GM23338 (cell line): ENCODE measurements around the gene GATAD2B. TPM values are rescaled to one million over a fixed set of nuclear protein-coding genes. Genes with fewer than 3 reads are reported as not detected.
"Not testable (repeated sequence)": the region's sequence is repeated elsewhere in the genome, so short reads cannot be mapped to it uniquely, and the experiment has no call there.

ENCODE experiments used
- ATAC-seq: fragments of 200-7000 bp; cut with Tn5 transposase; 3 replicates; pipeline ENCODE4 v1.9.1; 2020
- DNase-seq: peaks from one replicate; pipeline ENCODE4 v3.0.0-alpha.2; 2015; ENCODE audit warnings: low spot score
- H2AFZ ChIP-seq: fragments of 200-600 bp; sonication (generic); 2 replicates; pipeline ENCODE4 v1.8.0; 2016; ENCODE audit warnings: antibody characterized with exemption, mild to moderate bottlenecking, moderate library complexity
- H3F3A ChIP-seq: fragments of 200-600 bp; sonication (generic); replicated peaks from 2 replicates; pipeline ENCODE4 v1.8.0; 2017; ENCODE audit warnings: antibody characterized with exemption, mixed run types, low read depth
- H3K27ac ChIP-seq: fragments of 200-600 bp; sonication (generic); 2 replicates; pipeline ENCODE4 v1.6.1; 2016; ENCODE audit warnings: low read depth
- H3K27me3 ChIP-seq: fragments of 200-600 bp; sonication (generic); 2 replicates; pipeline ENCODE4 v1.8.0; 2016; ENCODE audit warnings: mild to moderate bottlenecking, mixed run types, moderate library complexity; ENCODE audit not compliant: insufficient read depth
- H3K36me3 ChIP-seq: fragments of 200-600 bp; sonication (generic); 2 replicates; pipeline ENCODE4 v1.8.0; 2016; ENCODE audit warnings: mild to moderate bottlenecking; ENCODE audit not compliant: insufficient read depth
- H3K4me1 ChIP-seq: fragments of 200-600 bp; sonication (generic); 2 replicates; pipeline ENCODE4 v1.8.0; 2016; ENCODE audit warnings: mild to moderate bottlenecking, moderate library complexity; ENCODE audit not compliant: insufficient read depth
- H3K4me2 ChIP-seq: fragments of 200-600 bp; sonication (generic); 2 replicates; pipeline ENCODE4 v1.7.1; 2017; ENCODE audit warnings: mixed run types
- H3K4me3 ChIP-seq: fragments of 200-600 bp; sonication (generic); 2 replicates; pipeline ENCODE4 v1.6.1; 2016; ENCODE audit warnings: mixed run types
- H3K79me2 ChIP-seq: fragments of 200-600 bp; sonication (generic); replicated peaks from 2 replicates; pipeline ENCODE4 v1.8.0; 2017; ENCODE audit warnings: mild to moderate bottlenecking; ENCODE audit not compliant: insufficient read depth
- H3K9me2 ChIP-seq: fragments of 200-600 bp; sonication (generic); 2 replicates; pipeline ENCODE4 v1.8.0; 2017; ENCODE audit not compliant: insufficient read depth
- H4K20me1 ChIP-seq: fragments of 200-600 bp; sonication (generic); replicated peaks from 2 replicates; pipeline ENCODE4 v1.8.0; 2017; ENCODE audit warnings: mild to moderate bottlenecking; ENCODE audit not compliant: insufficient read depth
- H3K27ac Mint-ChIP-seq: 2 replicates; pipeline ENCODE4 v1.8.0; 2020; ENCODE audit warnings: inconsistent platforms, mild to moderate bottlenecking, moderate library complexity, mixed read lengths
- H3K27me3 Mint-ChIP-seq: 3 replicates; pipeline ENCODE4 v1.8.0; 2022; ENCODE audit warnings: low read depth, mild to moderate bottlenecking, moderate library complexity, mixed read lengths, inconsistent platforms; ENCODE audit not compliant: insufficient read depth, poor library complexity
- H3K36me3 Mint-ChIP-seq: 3 replicates; pipeline ENCODE4 v1.8.0; 2021; ENCODE audit warnings: low read depth, mild to moderate bottlenecking, inconsistent platforms, moderate library complexity, mixed read lengths
- H3K4me1 Mint-ChIP-seq: 3 replicates; pipeline ENCODE4 v1.8.0; 2020; ENCODE audit warnings: mild to moderate bottlenecking, inconsistent platforms, mixed read lengths
- H3K4me3 Mint-ChIP-seq: 3 replicates; pipeline ENCODE4 v1.8.0; 2021; ENCODE audit warnings: moderate library complexity, mild to moderate bottlenecking, inconsistent platforms, mixed read lengths
- H3K9me3 Mint-ChIP-seq: 3 replicates; pipeline ENCODE4 v1.8.0; 2020; ENCODE audit warnings: moderate library complexity, mild to moderate bottlenecking, inconsistent platforms, mixed read lengths
- EZH2phosphoT487 ChIP-seq: fragments of 200-600 bp; sonication (generic); IDR thresholded peaks from one replicate; pipeline ENCODE4 v1.8.1; 2018; ENCODE audit warnings: antibody characterized with exemption; ENCODE audit not compliant: unreplicated experiment
- JUNB ChIP-seq: IDR thresholded peaks from one replicate; pipeline ENCODE4 v1.6.1; 2016; ENCODE audit warnings: antibody characterized with exemption; ENCODE audit not compliant: unreplicated experiment
- POLR2AphosphoS5 ChIP-seq: IDR thresholded peaks from 2 replicates; pipeline ENCODE4 v1.6.1; 2016; ENCODE audit warnings: antibody characterized with exemption, low read depth
- STAT1 ChIP-seq: IDR thresholded peaks from one replicate; pipeline ENCODE4 v1.6.1; 2016; ENCODE audit warnings: antibody characterized with exemption; ENCODE audit not compliant: unreplicated experiment
- ZNF331 ChIP-seq: fragments of 250-450 bp; sonication (Bioruptor Pico); IDR thresholded peaks from 2 replicates; pipeline ENCODE4 v1.5.0; 2020; ENCODE audit warnings: low read depth, mild to moderate bottlenecking, moderate library complexity
- polyA plus RNA-seq: library from polyadenylated mRNA; unstranded; fragments of >200 nt; fragmentation: Nextera tagmentation; extraction: Ambion mirVana; gene quantifications from 2 replicates; pipeline ENCODE4 v1.2.1, GENCODE V29; 2016
- total RNA-seq: library from RNA; depleted of rRNA; stranded (reverse); fragments of >200 nt; shearing (Covaris generic); gene quantifications from 2 replicates; pipeline ENCODE4 v1.2.3, GENCODE V29; 2014
- TF ChIP-seq, protein P1 (sequence below): IDR thresholded peaks from one replicate; pipeline ENCODE4 v1.6.1; 2018; ENCODE audit warnings: antibody characterized with exemption; ENCODE audit not compliant: unreplicated experiment
- TF ChIP-seq, protein P2 (sequence below): fragments of 250-450 bp; sonication (Bioruptor Pico); IDR thresholded peaks from 2 replicates; pipeline ENCODE4 v1.5.0; 2020; ENCODE audit warnings: mild to moderate bottlenecking, moderate library complexity
- TF ChIP-seq, protein P3 (sequence below): IDR thresholded peaks from 2 replicates; pipeline ENCODE4 v1.6.1; 2016; ENCODE audit warnings: antibody characterized with exemption

The GATAD2B gene
- total and polyA plus RNA-seq, 2 experiments from 2014 or later: 5.2 to 17.8 TPM

DNA sequence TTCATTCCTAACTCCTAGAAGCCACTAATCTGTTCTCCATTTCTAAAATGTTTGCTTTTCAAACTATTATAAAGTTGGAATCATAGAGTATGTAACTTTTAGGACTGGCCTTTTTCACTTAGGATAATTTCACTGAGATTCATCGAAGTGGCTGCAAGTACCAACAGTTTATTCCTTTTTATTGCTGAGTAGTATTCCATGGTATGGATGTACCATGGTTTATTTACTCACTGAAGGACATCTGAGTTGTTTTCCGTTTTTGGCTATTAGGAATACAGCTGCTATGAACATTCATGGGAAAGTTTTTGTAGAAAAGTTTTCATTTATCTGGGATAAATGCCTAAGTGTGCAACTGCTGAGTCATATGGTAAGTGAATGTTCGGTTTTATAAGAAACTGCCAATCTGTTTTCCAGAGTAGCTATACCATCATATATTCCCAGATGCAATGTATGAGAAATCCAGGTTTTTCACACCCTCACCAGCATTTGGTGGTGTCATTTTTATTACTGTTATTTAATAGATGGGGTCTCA lies 81.2 kb downstream of the GATAD2B start:
- no peak overlapping the region for H3K4me2 ChIP-seq
- H3K27me3 ChIP-seq: no peaks in the 10 kb centered on the region
- H3K9me2 ChIP-seq: no peaks in the 10 kb centered on the region
- H3K27ac ChIP-seq: no peak overlapping the region
- 0 out of 3 replicates have a peak, but pooled peaks cover 2% of the 10 kb centered on the region for H3K36me3 Mint-ChIP-seq
- no peaks in the 10 kb centered on the region for H3K4me1 Mint-ChIP-seq
- no peak overlapping the region for H3K27ac Mint-ChIP-seq
- ATAC-seq: no peak
- no peaks in the 10 kb centered on the region for H3K9me3 Mint-ChIP-seq
- H3K4me1 ChIP-seq: no peaks in the 10 kb centered on the region
- no peaks in the 10 kb centered on the region for H3F3A ChIP-seq
- H2AFZ ChIP-seq: no peak overlapping the region
- DNase-seq: no peak
- H3K4me3 ChIP-seq: no peak overlapping the region
- no peaks in the 10 kb centered on the region for H3K36me3 ChIP-seq
- no peak overlapping the region for H3K4me3 Mint-ChIP-seq
- H4K20me1 ChIP-seq: peaks cover 9% of the 10 kb centered on the region
- peaks cover 2% of the 10 kb centered on the region for H3K27me3 Mint-ChIP-seq
- peaks cover 41% of the 10 kb centered on the region for H3K79me2 ChIP-seq
- TF ChIP-seq, protein P1, sequence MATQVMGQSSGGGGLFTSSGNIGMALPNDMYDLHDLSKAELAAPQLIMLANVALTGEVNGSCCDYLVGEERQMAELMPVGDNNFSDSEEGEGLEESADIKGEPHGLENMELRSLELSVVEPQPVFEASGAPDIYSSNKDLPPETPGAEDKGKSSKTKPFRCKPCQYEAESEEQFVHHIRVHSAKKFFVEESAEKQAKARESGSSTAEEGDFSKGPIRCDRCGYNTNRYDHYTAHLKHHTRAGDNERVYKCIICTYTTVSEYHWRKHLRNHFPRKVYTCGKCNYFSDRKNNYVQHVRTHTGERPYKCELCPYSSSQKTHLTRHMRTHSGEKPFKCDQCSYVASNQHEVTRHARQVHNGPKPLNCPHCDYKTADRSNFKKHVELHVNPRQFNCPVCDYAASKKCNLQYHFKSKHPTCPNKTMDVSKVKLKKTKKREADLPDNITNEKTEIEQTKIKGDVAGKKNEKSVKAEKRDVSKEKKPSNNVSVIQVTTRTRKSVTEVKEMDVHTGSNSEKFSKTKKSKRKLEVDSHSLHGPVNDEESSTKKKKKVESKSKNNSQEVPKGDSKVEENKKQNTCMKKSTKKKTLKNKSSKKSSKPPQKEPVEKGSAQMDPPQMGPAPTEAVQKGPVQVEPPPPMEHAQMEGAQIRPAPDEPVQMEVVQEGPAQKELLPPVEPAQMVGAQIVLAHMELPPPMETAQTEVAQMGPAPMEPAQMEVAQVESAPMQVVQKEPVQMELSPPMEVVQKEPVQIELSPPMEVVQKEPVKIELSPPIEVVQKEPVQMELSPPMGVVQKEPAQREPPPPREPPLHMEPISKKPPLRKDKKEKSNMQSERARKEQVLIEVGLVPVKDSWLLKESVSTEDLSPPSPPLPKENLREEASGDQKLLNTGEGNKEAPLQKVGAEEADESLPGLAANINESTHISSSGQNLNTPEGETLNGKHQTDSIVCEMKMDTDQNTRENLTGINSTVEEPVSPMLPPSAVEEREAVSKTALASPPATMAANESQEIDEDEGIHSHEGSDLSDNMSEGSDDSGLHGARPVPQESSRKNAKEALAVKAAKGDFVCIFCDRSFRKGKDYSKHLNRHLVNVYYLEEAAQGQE: no peak
- TF ChIP-seq JUNB (no peak), EZH2phosphoT487 (no peak), ZNF331 (CRISPR knock-in tag) (no peak), POLR2AphosphoS5 (no peak), STAT1 (no peak)
- TF ChIP-seq, protein P2, sequence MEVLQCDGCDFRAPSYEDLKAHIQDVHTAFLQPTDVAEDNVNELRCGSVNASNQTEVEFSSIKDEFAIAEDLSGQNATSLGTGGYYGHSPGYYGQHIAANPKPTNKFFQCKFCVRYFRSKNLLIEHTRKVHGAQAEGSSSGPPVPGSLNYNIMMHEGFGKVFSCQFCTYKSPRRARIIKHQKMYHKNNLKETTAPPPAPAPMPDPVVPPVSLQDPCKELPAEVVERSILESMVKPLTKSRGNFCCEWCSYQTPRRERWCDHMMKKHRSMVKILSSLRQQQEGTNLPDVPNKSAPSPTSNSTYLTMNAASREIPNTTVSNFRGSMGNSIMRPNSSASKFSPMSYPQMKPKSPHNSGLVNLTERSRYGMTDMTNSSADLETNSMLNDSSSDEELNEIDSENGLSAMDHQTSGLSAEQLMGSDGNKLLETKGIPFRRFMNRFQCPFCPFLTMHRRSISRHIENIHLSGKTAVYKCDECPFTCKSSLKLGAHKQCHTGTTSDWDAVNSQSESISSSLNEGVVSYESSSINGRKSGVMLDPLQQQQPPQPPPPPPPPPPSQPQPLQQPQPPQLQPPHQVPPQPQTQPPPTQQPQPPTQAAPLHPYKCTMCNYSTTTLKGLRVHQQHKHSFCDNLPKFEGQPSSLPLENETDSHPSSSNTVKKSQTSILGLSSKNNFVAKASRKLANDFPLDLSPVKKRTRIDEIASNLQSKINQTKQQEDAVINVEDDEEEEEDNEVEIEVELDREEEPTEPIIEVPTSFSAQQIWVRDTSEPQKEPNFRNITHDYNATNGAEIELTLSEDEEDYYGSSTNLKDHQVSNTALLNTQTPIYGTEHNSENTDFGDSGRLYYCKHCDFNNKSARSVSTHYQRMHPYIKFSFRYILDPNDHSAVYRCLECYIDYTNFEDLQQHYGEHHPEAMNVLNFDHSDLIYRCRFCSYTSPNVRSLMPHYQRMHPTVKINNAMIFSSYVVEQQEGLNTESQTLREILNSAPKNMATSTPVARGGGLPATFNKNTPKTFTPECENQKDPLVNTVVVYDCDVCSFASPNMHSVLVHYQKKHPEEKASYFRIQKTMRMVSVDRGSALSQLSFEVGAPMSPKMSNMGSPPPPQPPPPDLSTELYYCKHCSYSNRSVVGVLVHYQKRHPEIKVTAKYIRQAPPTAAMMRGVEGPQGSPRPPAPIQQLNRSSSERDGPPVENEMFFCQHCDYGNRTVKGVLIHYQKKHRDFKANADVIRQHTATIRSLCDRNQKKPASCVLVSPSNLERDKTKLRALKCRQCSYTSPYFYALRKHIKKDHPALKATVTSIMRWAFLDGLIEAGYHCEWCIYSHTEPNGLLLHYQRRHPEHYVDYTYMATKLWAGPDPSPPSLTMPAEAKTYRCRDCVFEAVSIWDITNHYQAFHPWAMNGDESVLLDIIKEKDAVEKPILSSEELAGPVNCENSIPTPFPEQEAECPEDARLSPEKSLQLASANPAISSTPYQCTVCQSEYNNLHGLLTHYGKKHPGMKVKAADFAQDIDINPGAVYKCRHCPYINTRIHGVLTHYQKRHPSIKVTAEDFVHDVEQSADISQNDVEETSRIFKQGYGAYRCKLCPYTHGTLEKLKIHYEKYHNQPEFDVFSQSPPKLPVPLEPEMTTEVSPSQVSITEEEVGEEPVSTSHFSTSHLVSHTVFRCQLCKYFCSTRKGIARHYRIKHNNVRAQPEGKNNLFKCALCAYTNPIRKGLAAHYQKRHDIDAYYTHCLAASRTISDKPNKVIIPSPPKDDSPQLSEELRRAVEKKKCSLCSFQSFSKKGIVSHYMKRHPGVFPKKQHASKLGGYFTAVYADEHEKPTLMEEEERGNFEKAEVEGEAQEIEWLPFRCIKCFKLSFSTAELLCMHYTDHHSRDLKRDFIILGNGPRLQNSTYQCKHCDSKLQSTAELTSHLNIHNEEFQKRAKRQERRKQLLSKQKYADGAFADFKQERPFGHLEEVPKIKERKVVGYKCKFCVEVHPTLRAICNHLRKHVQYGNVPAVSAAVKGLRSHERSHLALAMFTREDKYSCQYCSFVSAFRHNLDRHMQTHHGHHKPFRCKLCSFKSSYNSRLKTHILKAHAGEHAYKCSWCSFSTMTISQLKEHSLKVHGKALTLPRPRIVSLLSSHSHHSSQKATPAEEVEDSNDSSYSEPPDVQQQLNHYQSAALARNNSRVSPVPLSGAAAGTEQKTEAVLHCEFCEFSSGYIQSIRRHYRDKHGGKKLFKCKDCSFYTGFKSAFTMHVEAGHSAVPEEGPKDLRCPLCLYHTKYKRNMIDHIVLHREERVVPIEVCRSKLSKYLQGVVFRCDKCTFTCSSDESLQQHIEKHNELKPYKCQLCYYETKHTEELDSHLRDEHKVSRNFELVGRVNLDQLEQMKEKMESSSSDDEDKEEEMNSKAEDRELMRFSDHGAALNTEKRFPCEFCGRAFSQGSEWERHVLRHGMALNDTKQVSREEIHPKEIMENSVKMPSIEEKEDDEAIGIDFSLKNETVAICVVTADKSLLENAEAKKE (CRISPR knock-in tag): no peak
- TF ChIP-seq, protein P3, sequence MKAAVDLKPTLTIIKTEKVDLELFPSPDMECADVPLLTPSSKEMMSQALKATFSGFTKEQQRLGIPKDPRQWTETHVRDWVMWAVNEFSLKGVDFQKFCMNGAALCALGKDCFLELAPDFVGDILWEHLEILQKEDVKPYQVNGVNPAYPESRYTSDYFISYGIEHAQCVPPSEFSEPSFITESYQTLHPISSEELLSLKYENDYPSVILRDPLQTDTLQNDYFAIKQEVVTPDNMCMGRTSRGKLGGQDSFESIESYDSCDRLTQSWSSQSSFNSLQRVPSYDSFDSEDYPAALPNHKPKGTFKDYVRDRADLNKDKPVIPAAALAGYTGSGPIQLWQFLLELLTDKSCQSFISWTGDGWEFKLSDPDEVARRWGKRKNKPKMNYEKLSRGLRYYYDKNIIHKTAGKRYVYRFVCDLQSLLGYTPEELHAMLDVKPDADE: no peak

DNA sequence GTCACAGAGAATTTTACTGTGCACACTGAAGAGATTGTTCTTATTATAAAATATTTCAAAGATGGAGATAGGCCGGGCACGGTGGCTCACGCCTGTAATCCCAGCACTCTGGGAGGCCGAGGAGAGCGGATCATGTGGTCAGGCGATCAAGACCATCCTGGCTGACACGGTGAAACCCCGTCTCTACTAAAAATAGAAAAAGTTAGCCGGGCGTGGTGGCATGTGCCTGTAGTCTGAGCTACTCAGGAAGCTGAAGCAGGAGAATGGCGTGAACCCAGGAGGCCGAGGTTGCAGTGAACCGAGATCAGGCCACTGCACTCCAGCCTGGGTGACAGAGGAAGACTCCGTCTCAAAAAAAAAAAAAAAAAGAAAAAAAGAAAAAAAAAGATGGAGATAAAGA lies 82.0 kb downstream of the GATAD2B start:
- not testable (repeated sequence) for H3K4me3 Mint-ChIP-seq, ATAC-seq, H3K27ac ChIP-seq, H3K4me2 ChIP-seq, H3K27ac Mint-ChIP-seq, H3K4me1 ChIP-seq, H3K9me2 ChIP-seq, H3K9me3 Mint-ChIP-seq, H3K36me3 ChIP-seq, H3F3A ChIP-seq, H3K4me1 Mint-ChIP-seq, H2AFZ ChIP-seq, H3K36me3 Mint-ChIP-seq, H3K27me3 Mint-ChIP-seq, H3K4me3 ChIP-seq, DNase-seq, H4K20me1 ChIP-seq, H3K27me3 ChIP-seq
- peaks cover 43% of the 10 kb centered on the region for H3K79me2 ChIP-seq
